B cell (primary cell): Measurements from ENCODE around the gene WDR38. TPM values are rescaled to one million over a fixed set of nuclear protein-coding genes. Genes with fewer than 3 reads are reported as not detected.

Experiments used
- ATAC-seq: fragments of 200-7000 bp; cut with Tn5 transposase; one replicate; pipeline ENCODE4 v1.10.0; 2021; ENCODE audit warnings: low read depth, mild to moderate bottlenecking, moderate number of reproducible peaks, moderate library complexity
- CTCF ChIA-PET: fragments of 350-600 bp; sonication (Branson Sonifier 250); formaldehyde crosslinking; loops from one replicate; lab custom pipeline; 2021; ENCODE audit warnings: antibody characterized with exemption, inconsistent platforms; lab: Charles Lee
- POLR2A ChIA-PET: fragments of 350-600 bp; sonication (Branson Sonifier 250); formaldehyde crosslinking; loops from one replicate; lab custom pipeline; 2021; ENCODE audit warnings: antibody characterized with exemption; lab: Charles Lee
- DNase-seq: peaks from one replicate; pipeline ENCODE4 v3.0.0; 2013
- H2AFZ ChIP-seq: 2 replicates; pipeline ENCODE4 v1.6.1; 2012; ENCODE audit warnings: mild to moderate bottlenecking, low read depth, low read length; ENCODE audit not compliant: insufficient read depth, poor library complexity, severe bottlenecking
- H3K27ac ChIP-seq, 2 donors: 1 replicate in 1 of 2; 2 replicates in 1 of 2; pipeline ENCODE4 v1.5.1; 2012 to 2013; ENCODE audit warnings: low read length in 2 of 2, mild to moderate bottlenecking in 2 of 2, moderate library complexity in 1 of 2
- H3K27me3 ChIP-seq, 4 experiments: fragments of 200-600 bp in 1 of 4; sonication (generic) in 1 of 4; replicated peaks in 1 of 4; 1 replicate in 2 of 4; 2 replicates in 2 of 4; pipeline versions ENCODE4 v1.6.1 to v1.7.0; 2013 to 2016; ENCODE audit warnings: low read length in 3 of 4, mild to moderate bottlenecking in 2 of 4, mixed read lengths in 1 of 4, moderate library complexity in 1 of 4; ENCODE audit not compliant: insufficient read depth in 4 of 4, control insufficient read depth in 3 of 4; ENCODE audit errors: control extremely low read depth in 1 of 4
- H3K36me3 ChIP-seq, 2 experiments: replicated peaks in 1 of 2; 1 replicate in 1 of 2; 2 replicates in 1 of 2; pipeline versions ENCODE4 v1.6.1 to v1.7.1; 2013; ENCODE audit warnings: low read length in 1 of 2; ENCODE audit not compliant: insufficient read depth in 2 of 2, control insufficient read depth in 1 of 2; ENCODE audit errors: control extremely low read depth in 1 of 2, extremely low read depth in 1 of 2
- H3K4me1 ChIP-seq, 2 donors: fragments of 200-600 bp in 1 of 2; sonication (generic) in 1 of 2; 1 replicate in 1 of 2; 2 replicates in 1 of 2; pipeline versions ENCODE4 v1.5.1 to v1.6.1; 2013 to 2017; ENCODE audit warnings: low read length in 2 of 2; ENCODE audit not compliant: control insufficient read depth in 2 of 2, insufficient read depth in 2 of 2
- H3K4me2 ChIP-seq: replicated peaks from 2 replicates; pipeline ENCODE3; 2012; ENCODE audit warnings: mild to moderate bottlenecking, low read depth, low read length; ENCODE audit not compliant: poor library complexity, severe bottlenecking
- H3K4me3 ChIP-seq, 5 experiments: fragments of 200-600 bp in 1 of 5; sonication (generic) in 1 of 5; 1 replicate in 3 of 5; 2 replicates in 2 of 5; pipeline versions ENCODE4 v1.5.1 to v1.7.0; 2011 to 2016; ENCODE audit warnings: low read length in 4 of 5, mild to moderate bottlenecking in 4 of 5, low read depth in 2 of 5, control low read depth in 1 of 5, moderate library complexity in 1 of 5; ENCODE audit not compliant: insufficient read depth in 1 of 5; ENCODE audit errors: control extremely low read depth in 1 of 5, extremely low read depth in 1 of 5
- H3K79me2 ChIP-seq: fragments of 200-600 bp; sonication (generic); one replicate; pipeline ENCODE4 v1.6.0; 2016; ENCODE audit warnings: low read length; ENCODE audit not compliant: control insufficient read depth, insufficient read depth
- H3K9ac ChIP-seq: fragments of 200-600 bp; sonication (generic); 2 replicates; pipeline ENCODE4 v1.6.1; 2017; ENCODE audit warnings: mild to moderate bottlenecking, low read length, moderate library complexity
- H3K9me3 ChIP-seq, 3 donors: one replicate each; pipeline versions ENCODE4 v1.6.1 to v1.7.1; 2013; ENCODE audit warnings: low read length in 2 of 3; ENCODE audit not compliant: control insufficient read depth in 2 of 3, insufficient read depth in 1 of 3; ENCODE audit errors: control extremely low read depth in 1 of 3
- H4K20me1 ChIP-seq: 2 replicates; pipeline ENCODE4 v1.6.0; 2012; ENCODE audit warnings: mild to moderate bottlenecking, low read length; ENCODE audit not compliant: insufficient read depth, control insufficient read depth, poor library complexity, severe bottlenecking
- H3K27ac Mint-ChIP-seq: one replicate; pipeline ENCODE4 v1.8.0; 2021; ENCODE audit warnings: mixed read lengths
- H3K27me3 Mint-ChIP-seq: one replicate; pipeline ENCODE4 v1.8.0; 2021; ENCODE audit warnings: mixed read lengths
- H3K4me1 Mint-ChIP-seq: one replicate; pipeline ENCODE4 v1.8.0; 2021; ENCODE audit warnings: mixed read lengths
- H3K4me3 Mint-ChIP-seq: one replicate; pipeline ENCODE4 v1.8.0; 2021; ENCODE audit warnings: mixed read lengths
- H3K9me3 Mint-ChIP-seq: one replicate; pipeline ENCODE4 v1.8.0; 2022; ENCODE audit warnings: mixed read lengths; ENCODE audit not compliant: insufficient read depth
- EZH2 ChIP-seq: IDR thresholded peaks from 2 replicates; pipeline ENCODE4 v1.6.1; 2012; ENCODE audit warnings: borderline replicate concordance, low read depth, mild to moderate bottlenecking, moderate library complexity, low read length; ENCODE audit not compliant: insufficient read depth, poor library complexity, severe bottlenecking
- WGBS: methylation state at CpG from one replicate; pipeline ENCODE4 v1.1.5; 2013; ENCODE audit warnings: missing lambda C conversion rate; ENCODE audit not compliant: insufficient coverage; 5-methylcytosine and 5-hydroxymethylcytosine counted together
- intact Hi-C: fragments of 100-400 bp; cut with micrococcal nuclease; formaldehyde crosslinking; loops from one replicate; pipeline ENCODE4 v1.10.0; 2022
- polyA plus RNA-seq: library from polyadenylated mRNA; depleted of rRNA; stranded (reverse); fragments of >200 nt; gene quantifications from 2 replicates; pipeline ENCODE4 v1.2.3, GENCODE V29; 2012
- total RNA-seq, 2 donors: library from RNA; stranded (reverse); fragments of 120-200 nt in 1 of 2; gene quantifications; 1 replicate in 1 of 2; 2 replicates in 1 of 2; pipeline versions ENCODE4 v1.2.3 to v1.2.4, GENCODE V29; 2013 to 2022
- TF ChIP-seq, protein P1 (sequence below): fragments of 200-600 bp; IDR thresholded peaks from one replicate; pipeline ENCODE4 v1.8.0; 2022; ENCODE audit warnings: antibody characterized with exemption, mild to moderate bottlenecking

WDR38 gene
- total and polyA plus RNA-seq, 2 donors (not counting 1 experiment from before 2014, with no cell fraction given): not detected

DNA sequence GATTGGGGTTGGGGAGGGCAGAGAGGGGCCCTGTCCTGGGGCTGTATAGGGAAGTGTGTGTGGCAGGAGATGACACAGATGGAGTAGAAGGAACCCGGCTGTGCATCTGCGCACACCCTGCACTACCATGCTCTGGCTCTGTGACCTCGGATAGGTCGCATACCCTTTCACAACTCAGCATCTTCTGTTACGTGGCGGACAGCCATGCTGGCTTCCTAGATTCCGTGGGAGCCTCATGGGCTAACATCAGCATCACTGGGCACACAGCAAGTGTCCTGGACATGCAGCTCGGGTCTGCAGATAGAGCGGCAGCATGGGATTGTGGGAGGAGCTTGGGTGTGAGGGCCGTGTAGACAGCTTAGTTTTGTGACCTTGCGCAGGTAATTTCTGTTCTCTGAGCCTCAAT is 17.9 kb downstream of the WDR38 start:
- peaks cover 48 to 61% of the 10 kb centered on the region in 2 donors for H3K4me1 ChIP-seq
- Mint-ChIP-seq H3K4me3 (peak overlapping the region; percentile 94), H3K9me3 (no peaks in the 10 kb centered on the region), H3K4me1 (peaks cover 63% of the 10 kb centered on the region), H3K27ac (peak overlapping the region; percentile 97), H3K27me3 (no peaks in the 10 kb centered on the region)
- H3K79me2 ChIP-seq: peaks cover 81% of the 10 kb centered on the region
- no peaks in the 10 kb centered on the region for H3K27me3 ChIP-seq
- H2AFZ ChIP-seq: no peak overlapping the region
- WGBS: 70% methylated on average over 11 of the region's 11 CpGs
- no peaks in the 10 kb centered on the region for H3K9me3 ChIP-seq
- intact Hi-C loops: loop anchor here (5.0 kb wide), 1 partner anchor 271 kb away; the partner anchor contains the start of gene SCAI
- H3K27ac ChIP-seq: peak overlapping the region; percentile 84 to 92
- ATAC-seq: no peak
- H3K4me3 ChIP-seq: peak overlapping the region in 4 of 5 experiments; percentile 89 to 100 (median 98)
- H3K36me3 ChIP-seq: peaks cover 0 to 44% of the 10 kb centered on the region in 2 experiments
- POLR2A ChIA-PET: interaction anchor here (2.7 kb wide), 1 partner anchor 9 kb away, joined by 26 read pairs; the partner anchor contains the start of genes ARPC5L and RPL35
- peaks cover 61% of the 10 kb centered on the region for H4K20me1 ChIP-seq
- peak overlapping the region; percentile 98 for H3K4me2 ChIP-seq
- CTCF ChIA-PET: interaction anchor here (0.5 to 2.7 kb wide), 3 partner anchors 10 to 524 kb away, joined by 3 to 16 read pairs (median 3); partner anchors contain the start of genes ARPC5L and RPL35
- H3K9ac ChIP-seq: peak overlapping the region; percentile 99
- DNase-seq: no peak
- no peak for TF ChIP-seq EZH2
- TF ChIP-seq, protein P1, sequence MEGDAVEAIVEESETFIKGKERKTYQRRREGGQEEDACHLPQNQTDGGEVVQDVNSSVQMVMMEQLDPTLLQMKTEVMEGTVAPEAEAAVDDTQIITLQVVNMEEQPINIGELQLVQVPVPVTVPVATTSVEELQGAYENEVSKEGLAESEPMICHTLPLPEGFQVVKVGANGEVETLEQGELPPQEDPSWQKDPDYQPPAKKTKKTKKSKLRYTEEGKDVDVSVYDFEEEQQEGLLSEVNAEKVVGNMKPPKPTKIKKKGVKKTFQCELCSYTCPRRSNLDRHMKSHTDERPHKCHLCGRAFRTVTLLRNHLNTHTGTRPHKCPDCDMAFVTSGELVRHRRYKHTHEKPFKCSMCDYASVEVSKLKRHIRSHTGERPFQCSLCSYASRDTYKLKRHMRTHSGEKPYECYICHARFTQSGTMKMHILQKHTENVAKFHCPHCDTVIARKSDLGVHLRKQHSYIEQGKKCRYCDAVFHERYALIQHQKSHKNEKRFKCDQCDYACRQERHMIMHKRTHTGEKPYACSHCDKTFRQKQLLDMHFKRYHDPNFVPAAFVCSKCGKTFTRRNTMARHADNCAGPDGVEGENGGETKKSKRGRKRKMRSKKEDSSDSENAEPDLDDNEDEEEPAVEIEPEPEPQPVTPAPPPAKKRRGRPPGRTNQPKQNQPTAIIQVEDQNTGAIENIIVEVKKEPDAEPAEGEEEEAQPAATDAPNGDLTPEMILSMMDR: no peak

DNA sequence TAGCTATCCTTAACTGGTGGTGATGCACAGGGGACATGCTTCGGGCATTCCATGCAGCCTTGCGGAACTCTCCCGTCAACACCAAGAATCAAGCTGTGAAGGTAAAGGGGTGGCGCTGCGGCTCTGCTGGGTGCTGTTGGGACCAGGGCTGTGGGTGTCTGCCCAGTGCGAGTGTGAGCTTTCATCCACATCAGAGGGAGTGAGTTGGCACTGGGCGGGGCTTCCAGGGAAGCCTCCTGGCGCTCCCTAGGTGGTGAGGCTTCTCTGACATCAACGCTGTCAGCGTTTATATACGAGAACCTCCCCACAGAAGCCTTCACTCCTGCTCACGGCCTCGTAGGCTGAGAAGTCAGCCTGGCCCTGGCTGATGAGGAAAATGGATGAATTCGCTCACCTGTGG is 20.4 kb downstream of the WDR38 start:
- H3K36me3 ChIP-seq: peaks cover 0 to 68% of the 10 kb centered on the region in 2 experiments
- WGBS: 95% methylated on average over 9 of the region's 14 CpGs
- no peaks in the 10 kb centered on the region for H3K9me3 ChIP-seq
- ATAC-seq: no peak
- DNase-seq: no peak
- Mint-ChIP-seq H3K27ac (peak overlapping the region; percentile 97), H3K4me1 (peaks cover 51% of the 10 kb centered on the region), H3K27me3 (no peaks in the 10 kb centered on the region), H3K9me3 (no peaks in the 10 kb centered on the region), H3K4me3 (peak overlapping the region; percentile 94)
- peak overlapping the region; percentile 99 for H3K9ac ChIP-seq
- peak overlapping the region; percentile 84 to 92 for H3K27ac ChIP-seq
- peak overlapping the region; percentile 98 for H3K4me2 ChIP-seq
- TF ChIP-seq, protein P1: no peak
- TF ChIP-seq EZH2: no peak
- H3K27me3 ChIP-seq: no peaks in the 10 kb centered on the region
- no peak overlapping the region for H2AFZ ChIP-seq
- H4K20me1 ChIP-seq: peaks cover 73% of the 10 kb centered on the region
- POLR2A ChIA-PET: interaction anchor here (0.6 kb wide), 1 partner anchor 953 kb away, joined by 4 read pairs; no protein-coding TSS in a partner anchor
- H3K4me3 ChIP-seq: peak overlapping the region in 1 of 5 experiments; percentile 34
- intact Hi-C loops: loop anchor here (5.0 kb wide), 1 partner anchor 269 kb away; the partner anchor contains the start of gene SCAI
- peaks cover 41 to 51% of the 10 kb centered on the region in 2 donors for H3K4me1 ChIP-seq
- H3K79me2 ChIP-seq: peaks cover 73% of the 10 kb centered on the region
- CTCF ChIA-PET: interaction anchor here (1.1 to 2.7 kb wide), 3 partner anchors 12 to 107 kb away, joined by 3 to 16 read pairs (median 11); partner anchors contain the start of genes ARPC5L, RPL35 and WDR38
